ENCODE measurements around the gene PYHIN1. TPM values are rescaled to one million over a fixed set of nuclear protein-coding genes. Genes with fewer than 3 reads are reported as not detected.

The PYHIN1 gene
- total and polyA plus RNA-seq, 2 of the 8 experiments (the other 6 are each of a cell fraction or from before 2014, with no cell fraction given): not detected

GRCh38 chr1:159023723-159024122, 92.4 kb downstream of the PYHIN1 start:
- Histone ChIP-seq H2AFZ (ENCODE audit: low read length) (no peak overlapping the region), H3K9me3 (ENCODE audit: insufficient read depth in 2 of 2, low read depth in 1 of 2, low read length in 1 of 2) (no peaks in the 10 kb centered on the region), H3K4me3 (ENCODE audit: extremely low read depth in 1 of 4, insufficient read depth in 2 of 4, low read depth in 3 of 4, low read length in 4 of 4) (no peak overlapping the region), H3K36me3 (ENCODE audit: control insufficient read depth in 2 of 4, insufficient read depth in 4 of 4, low read length in 3 of 4) (no peaks in the 10 kb centered on the region), H3K4ac (replicated peaks; ENCODE audit: insufficient read length, low read depth, low read length) (no peak overlapping the region), H3K79me2 (ENCODE audit: control insufficient read depth in 1 of 2, insufficient read depth in 2 of 2, low read length in 2 of 2) (no peaks in the 10 kb centered on the region), H4K5ac (ENCODE audit: insufficient read length, low read depth, low read length) (no peak overlapping the region), H3K4me1 (replicated peaks in 1 of 4; ENCODE audit: control insufficient read depth in 3 of 4, insufficient read depth in 4 of 4, low read length in 3 of 4) (no peaks in the 10 kb centered on the region), H3K27me3 (replicated peaks in 1 of 4; ENCODE audit: control insufficient read depth in 3 of 4, extremely low read depth in 1 of 4, insufficient read depth in 3 of 4, low read length in 3 of 4) (no peaks in the 10 kb centered on the region), H2BK20ac (ENCODE audit: low read length) (no peak overlapping the region), H3K23me2 (ENCODE audit: low read depth, low read length) (no peaks in the 10 kb centered on the region), H2BK12ac (ENCODE audit: low read depth, low read length) (no peak overlapping the region), H2AK5ac (ENCODE audit: low read depth, low read length) (no peak overlapping the region), H2BK5ac (ENCODE audit: low read depth, low read length) (no peak overlapping the region), H3K23ac (ENCODE audit: insufficient read length) (no peak overlapping the region), H3K14ac (ENCODE audit: insufficient read length) (no peak overlapping the region), H3K9ac (replicated peaks in 1 of 4; ENCODE audit: extremely low read depth in 1 of 4, low read depth in 3 of 4, low read length in 3 of 4) (no peak overlapping the region), H4K20me1 (replicated peaks in 1 of 2; ENCODE audit: control insufficient read depth in 1 of 2, insufficient read depth in 2 of 2, low read length in 2 of 2) (no peaks in the 10 kb centered on the region), H3K56ac (replicated peaks; ENCODE audit: insufficient read length, low read depth, low read length) (no peak overlapping the region), H3K79me1 (ENCODE audit: low read depth, low read length) (no peaks in the 10 kb centered on the region), H3K27ac (ENCODE audit: low read depth, low read length) (no peak overlapping the region), H4K91ac (replicated peaks; ENCODE audit: insufficient read length, low read length) (no peak overlapping the region), H4K8ac (ENCODE audit: extremely low read depth, insufficient read depth, low read length) (no peak overlapping the region), H3K4me2 (ENCODE audit: insufficient read depth in 1 of 2, low read depth in 2 of 2, low read length in 2 of 2) (no peak overlapping the region), H2BK120ac (replicated peaks; ENCODE audit: low read depth, low read length) (no peak overlapping the region), H3K18ac (ENCODE audit: extremely low read depth, low read length) (no peak overlapping the region), H2BK15ac (ENCODE audit: low read length) (no peak overlapping the region)
- no peak for FAIRE-seq
- no peak for DNase-seq (ENCODE audit: low read depth in 1 of 2, low spot score in 2 of 2)
- POLR2A ChIA-PET (ENCODE audit: partially characterized antibody): no interaction called here
- CTCF ChIA-PET (ENCODE audit: partially characterized antibody): no interaction called here
- 91% methylated on average over 10 of the region's 10 CpGs; no CpG with 5 or more reads in 1 of the 2 experiments for WGBS, 2 experiments (ENCODE audit: extremely low coverage in 1 of 2, insufficient coverage in 1 of 2, insufficient read length in 1 of 2, insufficient replicate concordance in 2 of 2, low coverage in 1 of 2, low lambda C conversion rate in 2 of 2, missing lambda C conversion rate in 1 of 2)
- TF ChIP-seq E2F6 (IDR thresholded peaks at IDR 0.05) (no peak), RXRA (IDR thresholded peaks at IDR 0.05; ENCODE audit: insufficient read depth, low read depth, low read length) (no peak), SP2 (IDR thresholded peaks at IDR 0.05; ENCODE audit: low read length) (no peak), CREB1 (IDR thresholded peaks at IDR 0.05) (no peak), RAD21 (IDR thresholded peaks at IDR 0.05 in 1 of 2, conservative IDR thresholded peaks at IDR 0.05 in 1 of 2; ENCODE audit: low read depth in 2 of 2, low read length in 2 of 2) (no peak), RBBP5 (IDR thresholded peaks at IDR 0.05; ENCODE audit: borderline replicate concordance, low read depth, low read length) (no peak), ASH2L (IDR thresholded peaks at IDR 0.05; ENCODE audit: low read length) (no peak)

All from H1 (cell line).